ENCODE data around the gene STK26. TPM values are rescaled to one million over a fixed set of nuclear protein-coding genes. Genes with fewer than 3 reads are reported as not detected.

Gene STK26
- total RNA-seq (2022; extraction: Qiagen RNA extraction; ENCODE audit: low read depth) = 8.1 to 15.1 TPM (median 9.3 TPM) in 5 replicates

GRCh38 chrX:132022967-132023895, at the start of gene STK26:
TSS of gene STK26 (plus strand) at chrX:132023302. CDS start at chrX:132023618, 316 bp downstream.

Other genes starting within 250 kb of the STK26 start
- not detected in 5 replicates for gene FRMD7, start 104.7 kb downstream of the STK26 start, total RNA-seq (2022; extraction: Qiagen RNA extraction; ENCODE audit: low read depth)
- gene RAP2C, start 196.1 kb downstream of the STK26 start, total RNA-seq (2022; extraction: Qiagen RNA extraction; ENCODE audit: low read depth) = 22.4 to 47.5 TPM (median 28.8 TPM) in 5 replicates

Measured in A549 treated with ZK216348 at 1 μM for 4 hours (cell line).